CD14-positive monocyte (primary cell): ENCODE measurements around the gene CNIH3. TPM values are rescaled to one million over a fixed set of nuclear protein-coding genes. Genes with fewer than 3 reads are reported as not detected.

Experiments
- DNase-seq, 3 donors: peaks; one replicate each; pipeline ENCODE4 v3.0.0-alpha.2; 2011 to 2022
- H2AFZ ChIP-seq: 2 replicates; pipeline ENCODE4 v1.6.0; 2012; ENCODE audit warnings: mild to moderate bottlenecking, low read depth, low read length, inconsistent platforms; ENCODE audit not compliant: insufficient read depth, poor library complexity, severe bottlenecking
- H3K27ac ChIP-seq, 2 donors: 1 replicate in 1 of 2; 2 replicates in 1 of 2; pipeline ENCODE4 v1.5.1; 2012 to 2013; ENCODE audit warnings: low read length in 2 of 2, control low read depth in 1 of 2, inconsistent platforms in 1 of 2, low read depth in 1 of 2, mild to moderate bottlenecking in 1 of 2
- H3K27me3 ChIP-seq, 2 donors: one replicate each; pipeline versions ENCODE4 v1.6.0 to v1.6.1; 2011 to 2013; ENCODE audit warnings: low read length in 2 of 2; ENCODE audit not compliant: control insufficient read depth in 2 of 2, insufficient read depth in 2 of 2
- H3K36me3 ChIP-seq, 2 donors: replicated peaks in 1 of 2; 1 replicate in 1 of 2; 2 replicates in 1 of 2; pipeline versions ENCODE4 v1.5.1 to v1.6.1; 2012 to 2013; ENCODE audit warnings: low read length in 2 of 2, control low read depth in 1 of 2, inconsistent platforms in 1 of 2, mild to moderate bottlenecking in 1 of 2; ENCODE audit not compliant: insufficient read depth in 2 of 2, control insufficient read depth in 1 of 2
- H3K4me1 ChIP-seq, 2 donors: 1 replicate in 1 of 2; 2 replicates in 1 of 2; pipeline versions ENCODE4 v1.5.1 to v1.6.1; 2012 to 2013; ENCODE audit warnings: low read length in 2 of 2, control low read depth in 1 of 2, inconsistent platforms in 1 of 2, mild to moderate bottlenecking in 1 of 2, moderate library complexity in 1 of 2; ENCODE audit not compliant: insufficient read depth in 2 of 2, control insufficient read depth in 1 of 2
- H3K4me2 ChIP-seq: replicated peaks from 2 replicates; pipeline ENCODE3; 2012; ENCODE audit warnings: low read length, moderate library complexity, mild to moderate bottlenecking; ENCODE audit not compliant: poor library complexity, severe bottlenecking; ENCODE audit errors: extremely low read depth
- H3K4me3 ChIP-seq, 3 experiments: fragments of 200-600 bp in 1 of 3; sonication (generic) in 1 of 3; replicated peaks in 1 of 3; 1 replicate in 2 of 3; 2 replicates in 1 of 3; pipeline ENCODE4 v1.5.1; 2011 to 2013; ENCODE audit warnings: low read length in 3 of 3, mild to moderate bottlenecking in 3 of 3, control low read depth in 2 of 3, low read depth in 2 of 3, inconsistent platforms in 1 of 3, moderate library complexity in 1 of 3
- H3K79me2 ChIP-seq: 2 replicates; pipeline ENCODE4 v1.6.0; 2012; ENCODE audit warnings: mild to moderate bottlenecking, control low read depth, inconsistent platforms, low read length, moderate library complexity; ENCODE audit not compliant: insufficient read depth
- H3K9ac ChIP-seq: 2 replicates; pipeline ENCODE4 v1.6.0; 2017; ENCODE audit warnings: low read length, mild to moderate bottlenecking; ENCODE audit not compliant: insufficient read depth, poor library complexity, severe bottlenecking
- H3K9me3 ChIP-seq, 2 donors: replicated peaks in 1 of 2; 1 replicate in 1 of 2; 2 replicates in 1 of 2; pipeline versions ENCODE4 v1.5.1 to v1.6.1; 2012 to 2013; ENCODE audit warnings: low read length in 2 of 2, control low read depth in 1 of 2; ENCODE audit not compliant: control insufficient read depth in 1 of 2, insufficient read depth in 1 of 2
- H4K20me1 ChIP-seq: 2 replicates; pipeline ENCODE4 v1.6.0; 2012; ENCODE audit warnings: mild to moderate bottlenecking, low read length, control low read depth, moderate library complexity; ENCODE audit not compliant: insufficient read depth
- H3K27ac Mint-ChIP-seq, 7 donors: one replicate each; pipeline ENCODE4 v1.8.0; 2020; ENCODE audit warnings: mild to moderate bottlenecking in 7 of 7, mixed read lengths in 7 of 7, moderate library complexity in 6 of 7, inconsistent platforms in 2 of 7
- H3K27me3 Mint-ChIP-seq, 3 donors: one replicate each; pipeline ENCODE4 v1.8.0; 2021 to 2022; ENCODE audit warnings: low read depth in 3 of 3, mild to moderate bottlenecking in 3 of 3, mixed read lengths in 3 of 3, moderate library complexity in 3 of 3, inconsistent platforms in 1 of 3
- H3K36me3 Mint-ChIP-seq, 2 donors: one replicate each; pipeline ENCODE4 v1.8.0; 2020; ENCODE audit warnings: mixed read lengths in 2 of 2, inconsistent platforms in 1 of 2, mild to moderate bottlenecking in 1 of 2
- H3K4me1 Mint-ChIP-seq: one replicate; pipeline ENCODE4 v1.8.0; 2020; ENCODE audit warnings: mild to moderate bottlenecking, mixed read lengths
- H3K4me3 Mint-ChIP-seq, 2 donors: one replicate each; pipeline ENCODE4 v1.8.0; 2020; ENCODE audit warnings: mild to moderate bottlenecking in 2 of 2, mixed read lengths in 2 of 2, moderate library complexity in 1 of 2
- H3K9me3 Mint-ChIP-seq, 7 donors: one replicate each; pipeline ENCODE4 v1.8.0; 2020 to 2022; ENCODE audit warnings: mixed read lengths in 7 of 7, mild to moderate bottlenecking in 6 of 7, moderate library complexity in 6 of 7, inconsistent platforms in 2 of 7
- WGBS: methylation state at CpG from one replicate; pipeline ENCODE4 v1.1.5; 2013; ENCODE audit warnings: missing lambda C conversion rate; ENCODE audit not compliant: insufficient coverage; 5-methylcytosine and 5-hydroxymethylcytosine counted together
- intact Hi-C, 2 donors: fragments of 100-400 bp; cut with micrococcal nuclease; formaldehyde crosslinking; loops; one replicate each; pipeline versions ENCODE4 v1.15.0 to v1.15.1; 2023
- polyA plus RNA-seq, 3 donors: library from polyadenylated mRNA; depleted of rRNA in 1 of 3; unstranded in 2 of 3; stranded (reverse) in 1 of 3; fragments of 300-500 nt in 2 of 3; fragments of >200 nt in 1 of 3; fragmentation: Illumina TruSeq in 2 of 3; gene quantifications; 1 replicate in 2 of 3; 2 replicates in 1 of 3; pipeline ENCODE4 v1.2.3, GENCODE V29; 2012 to 2021
- TF ChIP-seq, protein P1 (sequence below): fragments of 200-600 bp; IDR thresholded peaks from one replicate; pipeline ENCODE4 v1.8.0; 2022; ENCODE audit warnings: antibody characterized with exemption, mild to moderate bottlenecking

CNIH3 gene
- polyA plus RNA-seq, 3 donors, result 0.37 TPM; not detected in 2

DNA sequence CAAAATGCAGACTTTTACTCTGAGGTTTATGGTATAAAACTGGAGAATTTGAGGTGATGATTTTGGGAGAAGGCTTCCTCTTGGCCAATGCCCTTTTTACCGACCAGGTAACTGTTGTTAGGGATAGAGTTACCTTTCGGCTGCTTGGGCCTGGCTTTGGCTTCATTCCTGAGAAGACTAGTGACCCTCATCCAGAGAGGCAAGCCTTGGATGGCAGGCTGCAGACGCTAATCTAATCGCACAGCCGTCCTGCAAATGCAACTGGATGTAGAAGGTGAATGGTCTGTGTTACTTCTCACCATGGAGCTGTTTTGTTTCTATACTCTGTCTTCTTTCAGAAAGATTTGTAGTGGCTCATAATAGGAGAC is 124.6 kb downstream of the CNIH3 start:
- H2AFZ ChIP-seq, result no peak overlapping the region
- no peaks in the 10 kb centered on the region for H3K36me3 ChIP-seq
- Mint-ChIP-seq H3K4me1 (no peaks in the 10 kb centered on the region), H3K27ac (no peak overlapping the region), H3K4me3 (no peak overlapping the region), H3K27me3 (peaks cover 3 to 4% (median 3%) of the 10 kb centered on the region in 3 donors), H3K9me3 (peaks cover 0 to 3% (median 0%) of the 10 kb centered on the region in 7 donors), H3K36me3 (no peaks in the 10 kb centered on the region)
- no peaks in the 10 kb centered on the region for H3K27me3 ChIP-seq
- no peaks in the 10 kb centered on the region for H3K4me1 ChIP-seq
- intact Hi-C loops, result no loop called here
- 100% methylated on average over 4 of the region's 5 CpGs for WGBS
- no peak overlapping the region for H3K4me2 ChIP-seq
- DNase-seq, result no peak
- no peaks in the 10 kb centered on the region for H3K79me2 ChIP-seq
- TF ChIP-seq, protein P1, sequence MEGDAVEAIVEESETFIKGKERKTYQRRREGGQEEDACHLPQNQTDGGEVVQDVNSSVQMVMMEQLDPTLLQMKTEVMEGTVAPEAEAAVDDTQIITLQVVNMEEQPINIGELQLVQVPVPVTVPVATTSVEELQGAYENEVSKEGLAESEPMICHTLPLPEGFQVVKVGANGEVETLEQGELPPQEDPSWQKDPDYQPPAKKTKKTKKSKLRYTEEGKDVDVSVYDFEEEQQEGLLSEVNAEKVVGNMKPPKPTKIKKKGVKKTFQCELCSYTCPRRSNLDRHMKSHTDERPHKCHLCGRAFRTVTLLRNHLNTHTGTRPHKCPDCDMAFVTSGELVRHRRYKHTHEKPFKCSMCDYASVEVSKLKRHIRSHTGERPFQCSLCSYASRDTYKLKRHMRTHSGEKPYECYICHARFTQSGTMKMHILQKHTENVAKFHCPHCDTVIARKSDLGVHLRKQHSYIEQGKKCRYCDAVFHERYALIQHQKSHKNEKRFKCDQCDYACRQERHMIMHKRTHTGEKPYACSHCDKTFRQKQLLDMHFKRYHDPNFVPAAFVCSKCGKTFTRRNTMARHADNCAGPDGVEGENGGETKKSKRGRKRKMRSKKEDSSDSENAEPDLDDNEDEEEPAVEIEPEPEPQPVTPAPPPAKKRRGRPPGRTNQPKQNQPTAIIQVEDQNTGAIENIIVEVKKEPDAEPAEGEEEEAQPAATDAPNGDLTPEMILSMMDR, result no peak
- H3K4me3 ChIP-seq, result no peak overlapping the region
- H3K27ac ChIP-seq, result no peak overlapping the region
- H3K9ac ChIP-seq, result no peak overlapping the region
- no peaks in the 10 kb centered on the region for H3K9me3 ChIP-seq
- no peaks in the 10 kb centered on the region for H4K20me1 ChIP-seq

DNA sequence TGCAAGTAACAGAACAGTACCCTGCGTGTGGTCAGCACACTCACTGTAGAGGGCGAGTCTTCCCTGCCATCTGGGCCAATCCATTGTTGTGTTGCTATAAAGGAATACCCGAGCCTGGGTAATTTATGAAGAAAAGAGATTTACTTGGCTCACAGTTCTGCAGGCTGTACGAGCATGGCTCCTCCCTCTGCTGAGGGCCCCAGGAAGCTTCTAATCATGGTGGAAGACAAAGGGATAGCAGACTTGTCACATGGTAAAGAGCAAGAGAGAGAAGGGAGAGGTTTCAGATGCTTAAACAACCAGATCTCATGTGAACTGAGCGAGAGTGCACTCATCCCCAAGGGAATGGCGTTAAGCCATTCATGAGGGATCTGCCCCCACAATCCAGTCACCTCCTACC is 126.2 kb downstream of the CNIH3 start:
- H3K27me3 Mint-ChIP-seq, result peaks cover 1 to 2% (median 2%) of the 10 kb centered on the region in 3 donors
- H3K4me1 ChIP-seq, result no peaks in the 10 kb centered on the region
- no peaks in the 10 kb centered on the region for H3K36me3 Mint-ChIP-seq
- no peaks in the 10 kb centered on the region for H3K9me3 ChIP-seq
- H3K79me2 ChIP-seq, result no peaks in the 10 kb centered on the region
- no peak overlapping the region for H3K9ac ChIP-seq
- no peak overlapping the region for H3K27ac Mint-ChIP-seq
- H4K20me1 ChIP-seq, result no peaks in the 10 kb centered on the region
- no peak overlapping the region for H2AFZ ChIP-seq
- no peak overlapping the region for H3K4me3 Mint-ChIP-seq
- TF ChIP-seq, protein P1, result no peak
- H3K9me3 Mint-ChIP-seq, result peaks cover 0 to 3% (median 0%) of the 10 kb centered on the region in 7 donors
- no peaks in the 10 kb centered on the region for H3K36me3 ChIP-seq
- no peak for DNase-seq
- no peaks in the 10 kb centered on the region for H3K27me3 ChIP-seq
- H3K4me2 ChIP-seq, result no peak overlapping the region
- H3K27ac ChIP-seq, result no peak overlapping the region
- no peak overlapping the region for H3K4me3 ChIP-seq
- H3K4me1 Mint-ChIP-seq, result no peaks in the 10 kb centered on the region
- WGBS, result 96% methylated on average over 2 of the region's 6 CpGs
- intact Hi-C loops, result no loop called here
